Colonic mucosa (tissue), 4 donors: Measurements from ENCODE around the gene MAPK1IP1L. TPM values are rescaled to one million over a fixed set of nuclear protein-coding genes. Genes with fewer than 3 reads are reported as not detected.

Experiments used
- DNase-seq: peaks from one replicate; pipeline ENCODE4 v3.0.0-alpha.2; 2020
- H3K27ac ChIP-seq: fragments of 200-600 bp; one replicate; pipeline ENCODE4 v1.8.0; 2021
- H3K27me3 ChIP-seq: fragments of 200-600 bp; one replicate; pipeline ENCODE4 v1.8.0; 2021
- H3K36me3 ChIP-seq: fragments of 200-600 bp; one replicate; pipeline ENCODE4 v1.8.0; 2021
- H3K4me1 ChIP-seq: fragments of 200-600 bp; one replicate; pipeline ENCODE4 v1.8.0; 2021; ENCODE audit warnings: mild to moderate bottlenecking
- H3K4me3 ChIP-seq: fragments of 200-600 bp; one replicate; pipeline ENCODE4 v1.8.0; 2021
- H3K9ac ChIP-seq, 2 donors: one replicate each; pipeline ENCODE4 v1.7.0; 2013; ENCODE audit warnings: control low read depth in 2 of 2, low read depth in 2 of 2, low read length in 2 of 2
- H3K9me3 ChIP-seq: fragments of 200-600 bp; one replicate; pipeline ENCODE4 v1.8.0; 2021
- intact Hi-C: fragments of 100-400 bp; cut with DNase I; formaldehyde crosslinking; loops from one replicate; pipeline ENCODE4 v1.14.1; 2022
- total RNA-seq, 2 donors: library from RNA; stranded (reverse); fragmentation: NEBNext Ultra II Directional in 1 of 2; extraction: Animal tissue kit (Norgen Biotek cat#: 25700) in 1 of 2; gene quantifications; one replicate each; pipeline ENCODE4 v1.2.1, GENCODE V29; 2021
- TF ChIP-seq, protein P1 (sequence below): fragments of 200-600 bp; IDR thresholded peaks from one replicate; pipeline ENCODE4 v1.8.0; 2022; ENCODE audit warnings: antibody characterized with exemption, mild to moderate bottlenecking
- donor health status: healthy.
- donor health status: DM: no; HTN: no; CAD: no.
- donor health status: DM: no; HTN: no; CAD: no.

The MAPK1IP1L gene
- total RNA-seq, 2 donors from 2014 or later = 79.8 to 83.2 TPM

DNA sequence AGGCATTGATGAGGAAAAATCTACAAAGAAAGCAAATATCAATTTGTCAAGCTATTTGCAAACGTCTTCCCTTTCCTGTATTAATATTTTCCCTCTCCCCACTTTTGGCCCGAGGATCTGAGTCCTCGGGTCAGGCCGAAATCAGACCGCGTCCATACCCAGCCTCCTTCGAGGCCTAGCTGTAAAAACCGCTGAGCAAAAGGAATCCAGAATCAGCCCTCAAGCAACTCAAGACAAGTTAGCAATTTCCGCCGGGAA, 353 bp upstream of the MAPK1IP1L start:
- H3K4me1 ChIP-seq = peaks cover 15% of the 10 kb centered on the region
- no peaks in the 10 kb centered on the region for H3K36me3 ChIP-seq
- H3K4me3 ChIP-seq = peak overlapping the region; percentile 87
- TF ChIP-seq, protein P1, sequence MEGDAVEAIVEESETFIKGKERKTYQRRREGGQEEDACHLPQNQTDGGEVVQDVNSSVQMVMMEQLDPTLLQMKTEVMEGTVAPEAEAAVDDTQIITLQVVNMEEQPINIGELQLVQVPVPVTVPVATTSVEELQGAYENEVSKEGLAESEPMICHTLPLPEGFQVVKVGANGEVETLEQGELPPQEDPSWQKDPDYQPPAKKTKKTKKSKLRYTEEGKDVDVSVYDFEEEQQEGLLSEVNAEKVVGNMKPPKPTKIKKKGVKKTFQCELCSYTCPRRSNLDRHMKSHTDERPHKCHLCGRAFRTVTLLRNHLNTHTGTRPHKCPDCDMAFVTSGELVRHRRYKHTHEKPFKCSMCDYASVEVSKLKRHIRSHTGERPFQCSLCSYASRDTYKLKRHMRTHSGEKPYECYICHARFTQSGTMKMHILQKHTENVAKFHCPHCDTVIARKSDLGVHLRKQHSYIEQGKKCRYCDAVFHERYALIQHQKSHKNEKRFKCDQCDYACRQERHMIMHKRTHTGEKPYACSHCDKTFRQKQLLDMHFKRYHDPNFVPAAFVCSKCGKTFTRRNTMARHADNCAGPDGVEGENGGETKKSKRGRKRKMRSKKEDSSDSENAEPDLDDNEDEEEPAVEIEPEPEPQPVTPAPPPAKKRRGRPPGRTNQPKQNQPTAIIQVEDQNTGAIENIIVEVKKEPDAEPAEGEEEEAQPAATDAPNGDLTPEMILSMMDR = no peak
- H3K27ac ChIP-seq = peak overlapping the region; percentile 98
- no peaks in the 10 kb centered on the region for H3K9me3 ChIP-seq
- H3K27me3 ChIP-seq = no peaks in the 10 kb centered on the region
- no peak for DNase-seq
- H3K9ac ChIP-seq = peak overlapping the region; percentile 70 to 75
- intact Hi-C loops = loop anchor here (5.0 kb wide), 1 partner anchor 36 kb away; no protein-coding TSS in a partner anchor

- Histone ChIP-seq H3K36me3 (no peaks in the 10 kb centered on the region), H3K9ac (peak overlapping the region; percentile 97 to 100), H3K27me3 (no peaks in the 10 kb centered on the region), H3K4me3 (peak overlapping the region; percentile 87), H3K4me1 (peaks cover 15% of the 10 kb centered on the region), H3K27ac (peak overlapping the region; percentile 98), H3K9me3 (no peaks in the 10 kb centered on the region)
- TF ChIP-seq, protein P1 = no peak
- DNase-seq = no peak
- intact Hi-C loops = loop anchor here (5.0 kb wide), 1 partner anchor 35 kb away; no protein-coding TSS in a partner anchor
These were observed 953 bp downstream of the MAPK1IP1L start for GRCh38 chr14:55052269-55052930.

DNA sequence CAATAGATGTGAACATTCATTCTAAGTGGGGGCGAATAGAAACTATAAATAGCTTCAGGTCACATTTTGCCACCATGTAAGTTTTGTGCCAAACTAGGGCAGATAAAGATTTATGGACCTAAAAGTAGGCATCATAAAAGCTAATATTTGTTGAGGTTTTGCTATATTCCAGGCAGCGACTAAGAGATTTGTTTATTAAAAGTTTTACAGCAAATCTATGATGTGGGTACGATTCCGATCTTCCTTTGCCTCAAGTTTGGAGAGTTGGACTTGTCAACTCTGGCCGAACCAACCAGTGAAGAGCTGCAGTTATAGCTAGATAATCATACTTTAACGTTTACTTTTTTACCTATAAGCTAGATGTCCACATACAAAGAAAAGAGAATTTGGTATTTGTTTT, 1.6 kb downstream of the MAPK1IP1L start:
- no peaks in the 10 kb centered on the region for H3K9me3 ChIP-seq
- no peaks in the 10 kb centered on the region for H3K36me3 ChIP-seq
- intact Hi-C loops = loop anchor here (5.0 kb wide), 1 partner anchor 34 kb away; no protein-coding TSS in a partner anchor
- H3K4me1 ChIP-seq = peaks cover 15% of the 10 kb centered on the region
- TF ChIP-seq, protein P1 = no peak
- peak overlapping the region in 1 of 2 donors; percentile 97 for H3K9ac ChIP-seq
- no peak for DNase-seq
- H3K27me3 ChIP-seq = no peaks in the 10 kb centered on the region
- peak overlapping the region; percentile 87 for H3K4me3 ChIP-seq
- peak overlapping the region; percentile 98 for H3K27ac ChIP-seq

DNA sequence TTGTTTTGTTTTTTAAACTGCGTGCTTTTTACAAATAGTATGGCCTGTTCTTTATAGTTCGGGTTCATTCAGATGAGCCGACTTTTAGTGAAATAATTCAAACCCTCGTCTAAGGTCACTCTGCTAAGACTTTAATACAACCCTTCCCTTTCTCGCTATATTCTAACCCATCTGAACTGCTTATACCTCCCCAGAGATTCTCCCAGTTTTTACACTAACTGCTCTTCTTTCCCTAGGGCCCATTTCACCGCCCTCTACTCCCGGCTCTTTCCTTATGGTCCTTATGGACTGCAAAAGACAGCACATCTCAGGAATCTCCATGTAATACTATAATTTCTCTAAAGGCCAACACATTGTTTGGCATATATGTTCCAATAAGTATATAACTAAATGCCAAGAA, 2.1 kb downstream of the MAPK1IP1L start:
- Histone ChIP-seq H3K27me3 (no peaks in the 10 kb centered on the region), H3K4me1 (peaks cover 15% of the 10 kb centered on the region), H3K27ac (no peak overlapping the region), H3K9ac (no peak overlapping the region), H3K9me3 (no peaks in the 10 kb centered on the region), H3K4me3 (no peak overlapping the region), H3K36me3 (no peaks in the 10 kb centered on the region)
- intact Hi-C loops = loop anchor here (5.0 kb wide), 1 partner anchor 34 kb away; no protein-coding TSS in a partner anchor
- TF ChIP-seq, protein P1 = no peak
- DNase-seq = no peak

GRCh38 chr14:55054098-55054497, 2.7 kb downstream of the MAPK1IP1L start:
- H3K27ac ChIP-seq = no peak overlapping the region
- no peaks in the 10 kb centered on the region for H3K9me3 ChIP-seq
- no peaks in the 10 kb centered on the region for H3K36me3 ChIP-seq
- no peak overlapping the region for H3K4me3 ChIP-seq
- H3K4me1 ChIP-seq = peaks cover 15% of the 10 kb centered on the region
- intact Hi-C loops = loop anchor here (5.0 kb wide), 1 partner anchor 33 kb away; no protein-coding TSS in a partner anchor
- no peak overlapping the region for H3K9ac ChIP-seq
- no peaks in the 10 kb centered on the region for H3K27me3 ChIP-seq
- no peak for DNase-seq
- TF ChIP-seq, protein P1 = no peak
